GM18867 (cell line): ENCODE results near the gene FAM114A1.
"Not testable (repeated sequence)": the region's sequence is repeated elsewhere in the genome, so short reads cannot be mapped to it uniquely, and the experiment has no call there.

Experiments
- ATAC-seq: cut with Tn5 transposase; IDR thresholded peaks from one replicate; pipeline ENCODE4 v1.9.1; 2021; ENCODE audit warnings: mild to moderate bottlenecking, moderate library complexity; ENCODE audit not compliant: unreplicated experiment

Gene FAM114A1

GRCh38 chr4:38898245-38898644 is 30.6 kb downstream of the FAM114A1 start:
- ATAC-seq: no peak

GRCh38 chr4:38902221-38902620 is 34.6 kb downstream of the FAM114A1 start:
- ATAC-seq: no peak

DNA sequence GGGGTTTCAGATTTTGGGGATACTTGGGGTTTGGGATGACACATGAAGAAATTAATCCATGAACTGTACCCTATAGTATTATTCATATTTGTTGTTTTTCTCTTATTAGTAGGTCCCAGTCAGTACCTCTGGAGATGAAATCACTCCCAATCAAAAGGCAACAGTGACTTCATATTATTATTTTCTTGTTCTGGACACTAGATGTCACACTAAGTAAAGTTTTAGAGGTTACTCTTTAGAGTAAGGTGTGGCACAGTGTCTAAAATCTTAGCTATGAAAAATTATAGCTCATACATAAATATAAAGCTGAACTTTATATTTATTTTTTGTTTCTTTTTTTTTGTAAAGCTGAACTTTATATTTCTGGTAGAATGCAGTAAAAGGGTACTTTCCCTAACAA is 35.1 kb downstream of the FAM114A1 start:
- ATAC-seq: no peak

- ATAC-seq: no peak
These were observed 36.6 kb downstream of the FAM114A1 start for GRCh38 chr4:38904090-38904666.

- ATAC-seq: no peak
These were observed 37.1 kb downstream of the FAM114A1 start for GRCh38 chr4:38904682-38905081.

GRCh38 chr4:38905652-38906385 is 38.2 kb downstream of the FAM114A1 start:
- no peak for ATAC-seq

- no peak for ATAC-seq
These were observed 40.2 kb downstream of the FAM114A1 start for GRCh38 chr4:38907696-38908270.

- no peak for ATAC-seq
These were observed 41.4 kb downstream of the FAM114A1 start for GRCh38 chr4:38909015-38909414.

DNA sequence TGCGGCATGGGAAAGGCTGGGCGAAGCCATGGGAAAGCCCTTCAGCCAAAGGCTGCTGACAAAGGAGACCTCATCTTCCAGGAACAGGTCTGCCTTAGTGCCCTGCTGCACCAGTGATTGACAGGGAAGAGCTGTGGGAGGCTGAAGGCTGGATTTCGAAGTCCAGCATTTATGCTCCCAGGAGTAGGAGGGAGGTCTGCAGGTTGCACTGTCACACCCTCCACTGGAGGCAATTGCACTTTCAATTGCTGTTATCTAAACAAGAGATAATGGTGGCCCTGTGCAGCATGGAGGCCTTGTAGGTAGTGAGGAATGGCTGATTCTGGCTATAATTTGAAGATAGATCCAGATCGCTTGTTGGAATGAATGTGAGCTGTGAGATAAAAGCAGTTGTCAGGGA is 43.7 kb downstream of the FAM114A1 start:
- no peak for ATAC-seq

DNA sequence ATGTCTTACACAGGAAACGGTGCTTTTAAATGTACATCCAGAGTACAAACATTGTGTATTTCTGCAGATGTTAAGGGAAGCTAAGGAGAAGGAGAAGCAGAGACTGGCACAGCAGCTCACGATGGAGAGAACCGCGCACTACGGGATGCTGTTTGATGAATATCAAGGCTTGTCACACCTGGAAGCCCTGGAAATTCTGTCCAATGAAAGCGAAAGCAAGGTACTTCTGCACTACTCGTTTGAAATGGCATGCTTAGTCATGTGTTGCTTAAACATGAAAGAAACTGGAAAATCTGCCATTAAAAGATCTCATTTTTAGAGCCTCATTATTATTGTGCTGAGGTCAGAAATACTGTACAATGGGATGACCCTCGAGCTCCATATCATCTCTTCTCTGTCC is 47.2 kb downstream of the FAM114A1 start:
- ATAC-seq: no peak

- not testable (repeated sequence) for ATAC-seq
These were observed 48.7 kb downstream of the FAM114A1 start for GRCh38 chr4:38916267-38916666.

DNA sequence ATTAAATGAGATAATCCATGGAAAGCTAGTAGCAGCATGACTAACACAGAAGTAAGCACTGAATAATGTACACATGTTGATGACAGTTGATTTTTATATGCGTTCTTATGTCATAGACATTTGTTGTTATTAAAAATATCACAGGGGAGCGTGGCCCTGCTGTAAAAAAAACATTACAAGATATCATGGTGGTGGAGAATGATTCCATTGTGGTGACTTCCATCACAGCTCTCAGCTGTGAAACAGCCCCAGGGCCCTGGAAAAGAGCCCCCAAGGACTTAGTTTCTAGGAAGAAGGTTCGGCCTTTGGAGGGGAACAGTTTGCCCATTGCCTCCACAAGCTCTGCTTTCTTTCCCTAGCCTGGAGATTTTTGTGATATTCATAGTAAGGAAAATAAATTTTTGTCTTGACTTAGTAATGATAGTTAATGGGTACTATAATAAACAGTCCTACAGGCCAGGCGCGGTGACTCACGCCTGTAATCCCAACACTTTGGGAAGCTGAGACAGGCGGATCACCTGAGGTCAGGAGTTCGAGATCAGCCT is 49.9 kb downstream of the FAM114A1 start:
- ATAC-seq: no peak

- ATAC-seq: no peak
These were observed 51.9 kb downstream of the FAM114A1 start for GRCh38 chr4:38919494-38919893.

GRCh38 chr4:38920186-38920585 is 52.6 kb downstream of the FAM114A1 start:
- no peak for ATAC-seq

DNA sequence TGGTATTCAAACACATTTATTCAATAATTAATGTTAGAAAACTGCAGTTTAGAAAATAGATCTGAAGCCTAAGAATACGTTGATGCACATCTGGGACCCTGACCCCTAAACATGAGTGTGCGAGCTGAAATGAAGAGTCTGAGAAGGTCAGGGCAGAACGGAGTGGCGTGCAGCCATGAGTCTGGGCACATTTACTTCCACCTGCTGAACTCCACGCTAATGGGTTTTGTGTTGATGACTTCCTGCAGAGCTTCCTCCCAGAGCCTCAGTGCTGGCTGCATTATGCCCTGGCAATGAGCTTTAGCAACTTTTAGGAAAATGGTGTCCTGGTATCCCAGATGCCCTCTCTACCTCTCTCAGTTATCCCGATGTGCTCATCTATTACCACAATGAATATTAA is 53.1 kb downstream of the FAM114A1 start:
- ATAC-seq: no peak

GRCh38 chr4:38921151-38921550 is 53.5 kb downstream of the FAM114A1 start:
- no peak for ATAC-seq

- no peak for ATAC-seq
These were observed 56.1 kb downstream of the FAM114A1 start for GRCh38 chr4:38923746-38924145.

GRCh38 chr4:38924353-38924752 is 56.7 kb downstream of the FAM114A1 start:
- no peak for ATAC-seq

- no peak for ATAC-seq
These were observed 58.1 kb downstream of the FAM114A1 start for GRCh38 chr4:38925492-38926413.

- ATAC-seq: no peak
These were observed 59.3 kb downstream of the FAM114A1 start for GRCh38 chr4:38926896-38927295.

DNA sequence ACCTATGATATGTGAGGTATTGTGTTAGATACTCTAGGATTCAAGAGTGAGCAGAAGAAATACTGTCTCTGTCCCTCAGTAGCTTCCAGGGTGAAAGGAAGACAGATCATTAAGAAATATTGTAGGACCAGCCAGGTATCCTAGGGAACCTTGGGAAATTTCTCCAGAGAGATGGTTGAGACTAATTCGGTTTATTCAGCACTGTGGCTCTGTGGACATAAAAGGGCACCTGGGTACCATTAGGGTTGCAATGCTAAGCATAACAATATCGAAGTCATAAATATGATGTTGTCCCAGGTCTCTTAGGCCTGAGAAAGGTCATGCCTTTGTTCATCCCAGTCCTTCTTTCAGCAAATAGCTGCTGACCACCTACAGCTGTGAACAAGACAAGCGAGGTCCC is 61.0 kb downstream of the FAM114A1 start:
- no peak for ATAC-seq
